Measurements from ENCODE around the gene LRIG1.

The LRIG1 gene

DNA sequence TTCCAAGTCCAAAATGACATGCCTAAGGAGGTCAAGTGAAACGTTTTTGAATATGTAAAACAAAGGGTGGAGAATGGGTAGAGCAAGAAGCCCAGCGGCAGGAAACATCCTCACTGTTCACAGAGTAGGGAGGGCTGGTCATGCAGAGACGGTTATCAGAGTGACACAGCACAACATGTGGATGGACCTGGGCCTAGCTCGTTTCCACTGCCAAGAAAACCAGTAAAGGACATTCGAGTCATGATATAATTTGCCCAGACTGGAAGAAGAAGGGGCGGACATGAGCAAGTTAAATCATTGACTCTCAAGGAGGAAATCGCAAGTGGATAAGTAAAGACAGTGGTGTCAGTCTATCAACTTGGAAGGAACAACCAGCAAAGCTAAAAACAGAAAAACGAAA is 89.3 kb downstream of the LRIG1 start:
- Histone ChIP-seq H3K27ac (ENCODE audit: low read depth, low read length) (peak overlapping the region; percentile 9; the same call in 1 of the 2 replicates), H3K36me3 (ENCODE audit: control insufficient read depth, low read length) (peaks cover 94% of the 10 kb centered on the region), H3K4me1 (ENCODE audit: control insufficient read depth, low read length) (peaks cover 56% of the 10 kb centered on the region), H3K4me3 (ENCODE audit: low read length) (no peak overlapping the region), H4K20me1 (ENCODE audit: control insufficient read depth, insufficient read depth, low read depth, low read length) (peaks cover 15% of the 10 kb centered on the region), H3K9me3 (ENCODE audit: control insufficient read depth, insufficient read depth, low read length) (no peaks in the 10 kb centered on the region), H3K9me2 (replicated peaks; ENCODE audit: control insufficient read depth, low read length) (no peaks in the 10 kb centered on the region), H3F3A (ENCODE audit: control insufficient read depth, insufficient read depth) (no peaks in the 10 kb centered on the region), H3K4me2 (ENCODE audit: low read length) (no peak overlapping the region), H3K79me2 (ENCODE audit: control insufficient read depth, low read length) (peaks cover 77% of the 10 kb centered on the region), H3K27me3 (ENCODE audit: control insufficient read depth, low read length) (no peaks in the 10 kb centered on the region)
- TF ChIP-seq, protein P1, sequence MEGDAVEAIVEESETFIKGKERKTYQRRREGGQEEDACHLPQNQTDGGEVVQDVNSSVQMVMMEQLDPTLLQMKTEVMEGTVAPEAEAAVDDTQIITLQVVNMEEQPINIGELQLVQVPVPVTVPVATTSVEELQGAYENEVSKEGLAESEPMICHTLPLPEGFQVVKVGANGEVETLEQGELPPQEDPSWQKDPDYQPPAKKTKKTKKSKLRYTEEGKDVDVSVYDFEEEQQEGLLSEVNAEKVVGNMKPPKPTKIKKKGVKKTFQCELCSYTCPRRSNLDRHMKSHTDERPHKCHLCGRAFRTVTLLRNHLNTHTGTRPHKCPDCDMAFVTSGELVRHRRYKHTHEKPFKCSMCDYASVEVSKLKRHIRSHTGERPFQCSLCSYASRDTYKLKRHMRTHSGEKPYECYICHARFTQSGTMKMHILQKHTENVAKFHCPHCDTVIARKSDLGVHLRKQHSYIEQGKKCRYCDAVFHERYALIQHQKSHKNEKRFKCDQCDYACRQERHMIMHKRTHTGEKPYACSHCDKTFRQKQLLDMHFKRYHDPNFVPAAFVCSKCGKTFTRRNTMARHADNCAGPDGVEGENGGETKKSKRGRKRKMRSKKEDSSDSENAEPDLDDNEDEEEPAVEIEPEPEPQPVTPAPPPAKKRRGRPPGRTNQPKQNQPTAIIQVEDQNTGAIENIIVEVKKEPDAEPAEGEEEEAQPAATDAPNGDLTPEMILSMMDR (IDR thresholded peaks at IDR 0.05; ENCODE audit: low read depth, low read length, poor library complexity, severe bottlenecking): no peak
- TF ChIP-seq EZH2phosphoT487 (IDR thresholded peaks at IDR 0.05; ENCODE audit: borderline replicate concordance, low read length): no peak

DNA sequence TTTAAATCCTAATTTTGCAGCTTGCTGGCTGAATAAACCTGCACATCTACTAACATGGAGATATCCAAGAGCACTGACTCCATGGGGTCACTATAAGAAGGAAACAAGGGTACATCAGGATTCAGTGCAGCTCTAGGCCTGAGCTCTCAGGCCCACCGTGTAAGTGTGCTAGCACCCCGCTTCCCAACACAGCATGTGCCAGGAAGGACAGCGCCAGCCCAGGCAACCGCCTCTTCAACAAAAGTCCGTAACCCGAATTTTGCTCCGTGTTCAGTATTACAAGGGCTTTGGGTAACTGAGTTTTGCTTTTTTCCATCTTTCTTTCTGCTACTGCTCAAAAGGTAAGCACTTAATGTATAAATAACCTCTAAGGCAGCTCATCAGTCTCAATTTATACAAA is 89.8 kb downstream of the LRIG1 start:
- Histone ChIP-seq H3K27me3 (ENCODE audit: control insufficient read depth, low read length) (no peaks in the 10 kb centered on the region), H3K36me3 (ENCODE audit: control insufficient read depth, low read length) (peaks cover 94% of the 10 kb centered on the region), H3K27ac (ENCODE audit: low read depth, low read length) (peak overlapping the region; percentile 9; the same call in 1 of the 2 replicates), H3K79me2 (ENCODE audit: control insufficient read depth, low read length) (peaks cover 76% of the 10 kb centered on the region), H3K4me1 (ENCODE audit: control insufficient read depth, low read length) (peaks cover 56% of the 10 kb centered on the region), H3K4me2 (ENCODE audit: low read length) (no peak overlapping the region), H3K9me3 (ENCODE audit: control insufficient read depth, insufficient read depth, low read length) (no peaks in the 10 kb centered on the region), H3F3A (ENCODE audit: control insufficient read depth, insufficient read depth) (no peaks in the 10 kb centered on the region), H3K9me2 (replicated peaks; ENCODE audit: control insufficient read depth, low read length) (no peaks in the 10 kb centered on the region), H3K4me3 (ENCODE audit: low read length) (no peak overlapping the region), H4K20me1 (ENCODE audit: control insufficient read depth, insufficient read depth, low read depth, low read length) (peaks cover 14% of the 10 kb centered on the region)
- TF ChIP-seq, protein P1 (IDR thresholded peaks at IDR 0.05; ENCODE audit: low read depth, low read length, poor library complexity, severe bottlenecking): no peak
- no peak for TF ChIP-seq EZH2phosphoT487 (IDR thresholded peaks at IDR 0.05; ENCODE audit: borderline replicate concordance, low read length)

DNA sequence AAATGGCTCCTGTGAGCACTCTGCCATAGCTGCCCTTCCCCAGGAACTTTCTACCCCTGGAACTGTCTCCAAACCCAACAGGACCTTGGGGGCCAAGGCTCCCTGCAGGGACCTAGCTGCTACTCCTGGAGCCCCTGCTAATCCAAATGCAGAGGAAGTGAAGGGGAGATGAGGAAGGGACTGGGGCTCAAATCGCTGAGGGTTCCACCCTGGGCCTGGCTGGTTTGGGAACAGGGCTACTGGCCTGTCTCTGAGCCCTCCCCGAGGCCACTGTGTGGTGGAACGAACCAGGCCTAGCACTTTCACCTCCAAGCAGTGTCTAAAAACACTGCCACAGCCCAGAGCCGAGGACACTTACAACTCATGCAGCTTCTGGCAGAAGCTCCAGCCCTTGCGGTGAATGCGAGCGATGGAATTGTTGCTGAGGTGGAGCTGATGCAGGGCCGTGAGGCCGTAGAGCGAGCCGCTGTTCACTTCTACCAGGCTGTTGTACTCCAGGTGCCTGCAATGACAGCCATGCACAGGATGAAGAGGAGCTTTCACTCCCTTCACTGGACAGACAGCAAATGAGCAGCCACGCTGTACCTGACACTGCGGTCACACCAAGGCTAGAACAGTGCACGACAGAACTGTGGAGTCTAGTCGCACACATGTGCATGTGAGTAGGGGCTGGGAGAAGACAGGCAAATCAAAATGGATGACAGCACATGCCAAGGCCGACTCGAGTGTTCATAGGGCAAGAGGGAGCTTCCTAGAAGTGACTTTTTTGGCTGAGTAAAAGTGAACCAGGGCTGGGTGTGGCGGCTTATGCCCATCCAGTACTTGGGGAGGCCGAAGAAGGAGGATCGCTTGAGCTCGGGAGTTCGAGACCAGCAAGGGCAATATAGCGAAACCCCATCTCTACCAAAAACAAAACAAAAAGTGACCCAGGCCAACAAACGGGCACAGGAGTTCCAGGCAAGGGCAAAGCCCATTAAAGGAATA is 90.8 kb downstream of the LRIG1 start:
- H3K27me3 ChIP-seq (ENCODE audit: control insufficient read depth, low read length): no peaks in the 10 kb centered on the region
- no peak overlapping the region for H3K4me2 ChIP-seq (ENCODE audit: low read length)
- H3K9me2 ChIP-seq (replicated peaks; ENCODE audit: control insufficient read depth, low read length): no peaks in the 10 kb centered on the region
- peaks cover 15% of the 10 kb centered on the region for H4K20me1 ChIP-seq (ENCODE audit: control insufficient read depth, insufficient read depth, low read depth, low read length)
- H3F3A ChIP-seq (ENCODE audit: control insufficient read depth, insufficient read depth): no peaks in the 10 kb centered on the region
- H3K4me1 ChIP-seq (ENCODE audit: control insufficient read depth, low read length): peaks cover 56% of the 10 kb centered on the region
- TF ChIP-seq, protein P1 (IDR thresholded peaks at IDR 0.05; ENCODE audit: low read depth, low read length, poor library complexity, severe bottlenecking): no peak
- TF ChIP-seq EZH2phosphoT487 (IDR thresholded peaks at IDR 0.05; ENCODE audit: borderline replicate concordance, low read length): no peak
- peaks cover 75% of the 10 kb centered on the region for H3K79me2 ChIP-seq (ENCODE audit: control insufficient read depth, low read length)
- no peaks in the 10 kb centered on the region for H3K9me3 ChIP-seq (ENCODE audit: control insufficient read depth, insufficient read depth, low read length)
- H3K36me3 ChIP-seq (ENCODE audit: control insufficient read depth, low read length): peaks cover 94% of the 10 kb centered on the region
- no peak overlapping the region for H3K4me3 ChIP-seq (ENCODE audit: low read length)
- no peak overlapping the region for H3K27ac ChIP-seq (ENCODE audit: low read depth, low read length)
